KOPT-K1 (cell line): Measurements from ENCODE around the gene TENT5A.
"Not testable (repeated sequence)": the region's sequence is repeated elsewhere in the genome, so short reads cannot be mapped to it uniquely, and the experiment has no call there.

Source experiments
- H3K27ac ChIP-seq: fragments of 200-600 bp; sonication (generic); 2 replicates; pipeline ENCODE4 v1.5.1; 2016; ENCODE audit warnings: antibody characterized with exemption, mild to moderate bottlenecking, low read depth, low read length; ENCODE audit not compliant: poor library complexity, severe bottlenecking
- H3K36me3 ChIP-seq: fragments of 200-600 bp; sonication (generic); 2 replicates; pipeline ENCODE4 v1.5.1; 2017; ENCODE audit warnings: antibody characterized with exemption, mild to moderate bottlenecking, low read length, moderate library complexity; ENCODE audit not compliant: insufficient read depth
- H3K9me3 ChIP-seq: fragments of 200-600 bp; sonication (generic); 2 replicates; pipeline ENCODE4 v1.5.1; 2017; ENCODE audit warnings: antibody characterized with exemption, low read length, mild to moderate bottlenecking; ENCODE audit not compliant: insufficient read depth, poor library complexity, severe bottlenecking

Gene TENT5A

GRCh38 chr6:81783893-81784292, 31.4 kb upstream of the TENT5A start:
- H3K27ac ChIP-seq, result no peak overlapping the region
- H3K36me3 ChIP-seq, result no peaks in the 10 kb centered on the region
- no peaks in the 10 kb centered on the region for H3K9me3 ChIP-seq

DNA sequence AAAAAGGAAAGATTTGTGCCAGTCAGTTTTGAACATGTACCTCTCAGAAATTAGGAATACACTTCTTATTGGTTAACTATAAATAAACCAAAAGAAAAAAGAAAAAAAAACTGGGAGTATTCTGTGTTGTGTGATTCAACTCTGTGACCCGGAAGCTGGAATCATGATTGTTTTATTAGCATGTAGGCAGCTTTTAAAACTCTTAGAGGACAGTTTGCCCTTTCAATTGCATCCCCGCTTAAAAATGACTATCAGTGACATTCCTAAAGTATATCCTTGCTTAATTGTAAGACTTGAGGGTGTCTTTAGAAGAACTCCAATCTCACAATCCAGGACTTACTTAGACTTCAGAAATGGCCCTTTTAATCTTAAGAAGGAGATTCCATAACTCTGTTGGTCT, 29.1 kb upstream of the TENT5A start:
- H3K36me3 ChIP-seq, result no peaks in the 10 kb centered on the region
- no peak overlapping the region for H3K27ac ChIP-seq
- no peaks in the 10 kb centered on the region for H3K9me3 ChIP-seq

DNA sequence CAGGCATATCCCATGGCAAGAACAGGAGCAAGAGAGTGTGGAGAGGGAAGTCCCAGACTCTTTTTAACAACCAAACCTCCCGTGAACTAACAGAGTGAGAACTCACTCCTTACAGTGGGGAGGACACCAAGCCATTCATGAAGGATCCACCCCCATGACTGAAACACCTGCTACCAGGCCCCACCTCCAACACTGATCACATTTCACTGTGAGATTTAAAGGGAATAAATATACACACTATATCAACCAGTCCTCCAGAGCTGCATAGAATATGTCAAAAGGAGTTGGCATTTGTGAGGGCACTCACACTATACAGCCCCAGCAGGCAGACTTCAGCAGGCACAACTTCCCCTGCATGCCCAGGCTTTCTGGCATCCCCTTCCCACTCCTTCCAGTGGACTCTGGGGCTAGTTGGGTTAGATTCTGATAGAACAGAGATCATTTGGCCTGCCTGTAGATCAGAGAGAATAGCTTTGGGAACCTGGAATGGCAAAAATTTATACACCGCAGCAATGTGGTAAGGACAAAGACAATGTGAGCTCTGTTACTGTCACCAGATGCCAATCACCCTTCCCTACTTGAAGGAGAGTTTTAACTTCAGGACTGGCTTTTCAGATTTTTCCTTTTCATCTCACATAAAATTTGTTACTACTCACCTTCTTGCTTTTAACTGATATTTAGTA, 25.2 kb upstream of the TENT5A start:
- Histone ChIP-seq H3K27ac (no peak overlapping the region), H3K36me3 (no peaks in the 10 kb centered on the region), H3K9me3 (no peaks in the 10 kb centered on the region)

DNA sequence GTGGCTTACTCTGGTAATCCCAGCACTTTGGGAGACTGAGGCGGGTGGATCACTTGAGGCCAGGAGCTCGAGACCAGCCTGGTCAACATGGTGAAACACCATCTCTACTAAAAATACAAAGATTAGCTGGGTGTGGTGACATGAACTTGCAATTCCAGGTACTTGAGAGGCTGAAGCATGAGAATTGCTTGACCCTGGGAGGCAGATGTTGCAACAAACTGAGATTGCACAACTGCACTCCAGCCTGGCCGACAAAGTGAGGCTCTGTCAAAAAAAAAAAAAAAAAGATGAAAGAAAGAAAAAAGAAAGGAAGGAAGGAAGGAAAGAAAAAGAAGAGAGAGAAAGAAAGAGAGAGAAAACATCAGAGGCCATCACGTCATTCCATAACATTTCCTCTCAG, 23.7 kb upstream of the TENT5A start:
- not testable (repeated sequence) for H3K36me3 ChIP-seq, H3K27ac ChIP-seq, H3K9me3 ChIP-seq

GRCh38 chr6:81774542-81774941, 22.1 kb upstream of the TENT5A start:
- Histone ChIP-seq H3K27ac (no peak overlapping the region), H3K36me3 (no peaks in the 10 kb centered on the region), H3K9me3 (no peaks in the 10 kb centered on the region)

DNA sequence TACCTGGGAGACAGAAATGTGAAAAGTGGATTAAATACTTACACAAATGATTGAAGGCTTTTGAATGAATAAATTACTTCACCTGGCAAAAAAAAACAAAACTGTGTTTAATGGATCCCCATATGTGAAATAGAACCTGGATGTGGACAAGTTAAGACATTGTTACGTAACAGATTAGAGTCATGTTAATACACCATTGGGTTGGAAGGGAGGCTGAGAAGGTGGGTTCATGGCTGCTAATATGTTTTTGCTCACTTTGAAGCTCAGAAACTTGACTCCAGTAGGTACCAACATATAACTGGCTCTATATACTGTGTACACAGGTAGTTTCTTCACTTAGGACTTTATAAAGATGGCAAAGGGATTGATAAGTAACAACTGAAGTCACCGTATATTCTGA, 21.4 kb upstream of the TENT5A start:
- H3K36me3 ChIP-seq, result no peaks in the 10 kb centered on the region
- H3K9me3 ChIP-seq, result no peaks in the 10 kb centered on the region
- no peak overlapping the region for H3K27ac ChIP-seq

GRCh38 chr6:81772741-81773140, 20.3 kb upstream of the TENT5A start:
- H3K27ac ChIP-seq, result no peak overlapping the region
- no peaks in the 10 kb centered on the region for H3K9me3 ChIP-seq
- H3K36me3 ChIP-seq, result no peaks in the 10 kb centered on the region

DNA sequence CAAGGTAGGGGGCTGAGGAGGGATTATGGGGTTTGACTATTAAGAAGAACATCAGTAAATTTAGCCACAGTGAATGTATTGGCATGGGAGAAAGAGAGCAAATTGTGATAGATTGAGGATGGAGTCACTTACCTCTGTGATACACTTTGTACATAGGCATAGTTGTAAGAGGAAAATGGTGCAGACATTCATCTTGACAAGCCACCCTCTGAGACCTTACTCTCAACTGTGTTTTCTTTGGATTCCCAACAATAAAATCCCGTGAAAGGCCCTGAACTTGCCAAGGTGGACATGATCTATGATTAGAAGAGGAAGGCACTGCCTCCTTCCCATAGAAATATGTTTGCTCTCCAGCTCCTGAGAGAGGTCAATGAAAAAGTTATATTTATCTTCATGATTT, 18.6 kb upstream of the TENT5A start:
- Histone ChIP-seq H3K9me3 (no peaks in the 10 kb centered on the region), H3K36me3 (no peaks in the 10 kb centered on the region), H3K27ac (no peak overlapping the region)

- Histone ChIP-seq H3K9me3 (no peaks in the 10 kb centered on the region), H3K27ac (no peak overlapping the region), H3K36me3 (no peaks in the 10 kb centered on the region)
Observed at GRCh38 chr6:81770381-81770780, 17.9 kb upstream of the TENT5A start.

DNA sequence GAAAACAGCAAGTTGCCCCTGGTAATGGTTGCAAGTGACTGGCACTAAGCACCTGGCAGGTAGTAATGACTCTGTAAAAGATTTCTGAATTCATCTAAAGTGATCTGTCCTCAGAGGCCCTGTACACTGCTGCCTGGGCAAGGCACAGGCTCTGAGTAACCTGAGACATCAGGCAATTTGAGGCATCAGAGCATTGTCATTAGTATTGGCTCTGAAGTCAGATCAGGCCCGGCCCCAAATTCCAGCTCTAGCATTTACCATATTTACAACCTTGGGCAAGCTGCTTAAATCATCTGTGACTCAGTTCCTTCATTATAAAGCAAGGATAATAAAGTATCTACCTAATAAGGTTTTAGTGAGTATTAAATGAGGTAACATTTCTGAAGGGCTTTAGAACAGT, 17.3 kb upstream of the TENT5A start:
- Histone ChIP-seq H3K27ac (no peak overlapping the region), H3K9me3 (no peaks in the 10 kb centered on the region), H3K36me3 (no peaks in the 10 kb centered on the region)

DNA sequence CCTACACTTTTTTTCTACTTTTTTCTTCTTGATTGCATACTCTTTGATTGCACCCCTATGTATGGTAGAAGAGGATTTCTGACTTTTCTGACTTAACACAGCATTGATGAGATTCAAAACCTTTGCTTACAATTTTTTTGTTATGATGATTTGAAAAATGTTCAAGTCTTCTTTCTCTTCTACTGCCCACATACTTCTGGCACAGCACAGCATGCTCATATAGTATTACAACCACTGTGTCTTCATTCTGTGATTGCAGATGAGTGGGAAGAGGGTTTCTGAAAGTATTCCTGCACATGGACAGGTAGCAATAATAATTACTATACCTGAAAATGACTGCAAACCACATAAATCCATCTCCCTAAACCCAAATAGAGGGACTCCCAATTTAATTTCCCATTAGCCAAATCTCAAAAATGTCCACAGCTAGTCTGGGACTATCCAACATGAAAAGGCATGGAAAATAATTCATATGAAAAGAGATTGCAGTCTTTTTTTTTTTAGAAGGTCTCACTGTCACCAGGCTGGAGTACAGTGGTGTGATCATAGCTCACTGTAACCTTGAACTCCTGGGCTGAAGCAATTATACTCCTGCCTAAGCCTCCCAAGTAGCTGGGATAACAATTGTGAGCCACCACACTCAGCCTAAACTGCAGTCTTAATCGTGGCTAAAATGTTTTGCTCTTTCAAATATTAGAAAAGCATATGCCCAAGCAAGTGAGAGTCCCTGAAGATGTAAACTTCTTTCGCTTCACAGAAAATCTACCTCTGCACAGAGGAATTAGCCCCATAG, 15.9 kb upstream of the TENT5A start:
- Histone ChIP-seq H3K36me3 (no peaks in the 10 kb centered on the region), H3K27ac (no peak overlapping the region), H3K9me3 (no peaks in the 10 kb centered on the region)

DNA sequence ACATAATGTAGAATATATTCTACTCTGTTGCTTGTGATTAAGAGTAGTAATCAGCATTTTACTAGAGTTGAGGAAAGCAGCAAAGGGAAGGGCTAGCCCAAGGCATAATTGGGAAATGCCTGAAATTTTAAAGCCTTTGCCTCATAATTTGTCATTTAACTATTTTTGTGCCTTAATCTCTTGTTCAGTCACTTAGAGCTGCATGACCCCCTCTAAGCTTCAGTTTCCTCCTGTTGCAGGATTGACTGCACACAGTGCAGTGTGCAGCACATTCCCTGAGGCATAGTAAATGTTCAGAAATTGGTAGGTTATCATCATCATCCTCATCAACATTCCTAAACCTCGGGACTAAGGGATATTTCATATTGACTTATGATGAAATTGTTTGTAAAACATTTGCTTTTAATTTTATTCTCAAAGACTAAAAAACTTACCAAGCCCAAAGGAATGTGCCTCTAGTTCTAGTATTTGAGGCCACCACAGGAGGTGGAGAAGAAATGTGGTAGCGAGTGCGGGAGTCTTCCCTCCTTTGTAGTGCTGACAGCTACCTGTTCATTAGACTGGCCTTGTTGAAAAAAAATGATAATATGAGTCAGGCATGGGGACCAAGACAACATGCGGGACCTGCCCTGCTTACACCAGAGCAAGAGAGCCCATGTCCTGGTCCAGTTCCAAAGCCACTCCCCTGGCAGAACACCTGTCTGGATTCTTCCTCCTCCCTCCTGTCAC, 14.8 kb upstream of the TENT5A start:
- Histone ChIP-seq H3K36me3 (no peaks in the 10 kb centered on the region), H3K27ac (no peak overlapping the region)

GRCh38 chr6:81766482-81767069, 14.1 kb upstream of the TENT5A start:
- no peaks in the 10 kb centered on the region for H3K9me3 ChIP-seq
- H3K36me3 ChIP-seq, result no peaks in the 10 kb centered on the region
- H3K27ac ChIP-seq, result no peak overlapping the region

More for the DNA sequence above, 14.8 kb upstream of the TENT5A start:
- H3K9me3 ChIP-seq, result no peaks in the 10 kb centered on the region

DNA sequence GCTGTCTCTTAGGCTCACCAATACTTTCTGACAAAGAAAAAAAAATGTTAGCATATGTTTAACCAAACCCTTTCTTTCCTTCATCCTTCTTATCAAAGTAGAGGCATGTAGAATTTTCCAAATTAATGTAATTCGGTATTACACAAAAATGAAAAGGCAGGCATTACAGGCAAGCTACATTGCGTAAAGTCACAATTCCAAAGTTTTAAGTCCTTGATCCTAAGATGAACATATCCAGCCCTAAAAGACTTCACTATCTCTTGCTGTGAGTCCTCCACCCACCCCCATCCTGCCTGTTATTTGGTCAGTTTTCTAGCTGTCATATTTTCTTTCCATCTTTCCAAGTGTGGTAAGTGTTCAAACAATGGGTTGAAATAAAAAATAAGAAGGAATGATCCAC, 12.1 kb upstream of the TENT5A start:
- Histone ChIP-seq H3K27ac (no peak overlapping the region), H3K9me3 (no peaks in the 10 kb centered on the region), H3K36me3 (no peaks in the 10 kb centered on the region)

DNA sequence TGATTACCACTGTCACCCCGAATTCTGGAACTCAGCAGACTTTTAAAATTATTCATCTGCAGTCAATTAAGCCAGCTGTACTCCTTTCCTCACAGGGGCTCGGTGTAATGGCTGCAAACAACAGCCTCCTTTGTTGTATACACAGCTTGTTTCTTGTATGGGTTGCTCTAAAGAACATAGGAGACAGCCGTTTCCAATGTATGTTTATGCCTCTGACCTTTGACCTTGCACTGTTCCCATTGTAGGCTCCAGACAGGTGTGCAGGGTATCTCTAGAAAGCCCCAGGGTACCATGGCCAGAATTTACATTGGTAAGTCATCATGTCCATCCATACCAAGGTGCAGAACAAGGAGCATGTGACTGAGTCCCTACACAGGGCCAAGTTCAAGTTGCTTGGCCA, 11.5 kb upstream of the TENT5A start:
- Histone ChIP-seq H3K36me3 (no peaks in the 10 kb centered on the region), H3K9me3 (no peaks in the 10 kb centered on the region), H3K27ac (no peak overlapping the region)
